Prostate gland (tissue), 2 donors: Measurements from ENCODE around the gene DUSP8. TPM values are rescaled to one million over a fixed set of nuclear protein-coding genes. Genes with fewer than 3 reads are reported as not detected.

Source experiments
- DNase-seq: peaks from one replicate; pipeline ENCODE4 v3.0.0-alpha.2; 2019; ENCODE audit warnings: low spot score
- H3K27ac ChIP-seq, 2 donors: fragments of 200-600 bp; sonication (generic); 2 replicates each; pipeline ENCODE4 v1.5.1; 2017 to 2019
- H3K27me3 ChIP-seq: fragments of 200-600 bp; sonication (generic); replicated peaks from 2 replicates; pipeline ENCODE4 v1.5.1; 2019; ENCODE audit not compliant: insufficient read depth
- H3K36me3 ChIP-seq, 2 donors: fragments of 200-600 bp; sonication (generic); 1 replicate in 1 of 2; 2 replicates in 1 of 2; pipeline versions ENCODE4 v1.5.1 to v1.8.1; 2017 to 2019
- H3K4me1 ChIP-seq: fragments of 200-600 bp; sonication (generic); replicated peaks from 2 replicates; pipeline ENCODE4 v1.5.1; 2019
- H3K4me3 ChIP-seq, 2 donors: fragments of 200-600 bp; sonication (generic); 2 replicates each; pipeline ENCODE4 v1.5.1; 2017 to 2019
- H3K9me3 ChIP-seq: fragments of 200-600 bp; sonication (generic); 2 replicates; pipeline ENCODE4 v1.5.1; 2017
- POLR2A ChIP-seq: fragments of 450-650 bp; IDR thresholded peaks from one replicate; pipeline ENCODE4 v1.6.1; 2016; ENCODE audit warnings: antibody characterized with exemption, mild to moderate bottlenecking
- POLR2AphosphoS5 ChIP-seq: sonication (generic); formaldehyde crosslinking; IDR thresholded peaks from one replicate; pipeline ENCODE4 v1.6.1; 2017; ENCODE audit warnings: antibody characterized with exemption
- WGBS: methylation state at CpG from one replicate; pipeline ENCODE4 v1.1.5; 2018; 5-methylcytosine and 5-hydroxymethylcytosine counted together
- intact Hi-C: fragments of 100-400 bp; cut with DNase I; formaldehyde crosslinking; loops from one replicate; pipeline ENCODE4 v1.14.2; 2022
- total RNA-seq, 2 donors: library from RNA; depleted of rRNA; stranded (reverse); fragments of >200 nt; gene quantifications; one replicate each; pipeline ENCODE4 v1.1.0, GENCODE V29; 2016
- TF ChIP-seq, protein P1 (sequence below), 4 experiments: fragments of 200-600 bp in 2 of 4; fragments of 450-650 bp in 2 of 4; sonication (generic) in 2 of 4; IDR thresholded peaks; 1 replicate in 3 of 4; 2 replicates in 1 of 4; pipeline ENCODE4 v1.5.1; 2016 to 2019; ENCODE audit warnings: antibody characterized with exemption in 4 of 4, mild to moderate bottlenecking in 2 of 4, moderate library complexity in 2 of 4

The DUSP8 gene
- total RNA-seq, 2 donors from 2014 or later, result 8.8 to 17.2 TPM

DNA sequence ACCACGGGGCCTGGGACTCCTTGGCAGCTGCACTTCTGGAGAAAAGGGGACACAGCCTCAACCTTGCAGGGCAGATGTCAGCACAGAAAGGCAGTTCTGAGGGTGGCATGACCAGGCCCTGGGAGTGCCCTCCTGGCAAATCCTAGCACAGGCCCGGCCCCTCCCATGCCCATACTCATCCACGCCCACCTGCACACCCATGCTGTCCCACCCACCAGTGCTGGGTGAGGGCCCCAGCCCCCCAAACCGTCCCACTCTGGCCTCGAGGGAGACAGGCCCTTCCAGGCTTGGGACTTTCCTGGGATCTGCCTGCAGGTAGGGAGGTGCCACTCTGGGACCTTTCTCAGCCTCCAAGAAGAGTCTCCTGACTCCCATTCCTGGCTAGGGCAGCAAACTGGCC is 10.1 kb downstream of the DUSP8 start:
- Histone ChIP-seq H3K27ac (no peak overlapping the region), H3K27me3 (no peaks in the 10 kb centered on the region), H3K4me3 (no peak overlapping the region), H3K36me3 (no peaks in the 10 kb centered on the region), H3K9me3 (no peaks in the 10 kb centered on the region), H3K4me1 (peaks cover 9% of the 10 kb centered on the region)
- DNase-seq, result no peak
- TF ChIP-seq, protein P1, sequence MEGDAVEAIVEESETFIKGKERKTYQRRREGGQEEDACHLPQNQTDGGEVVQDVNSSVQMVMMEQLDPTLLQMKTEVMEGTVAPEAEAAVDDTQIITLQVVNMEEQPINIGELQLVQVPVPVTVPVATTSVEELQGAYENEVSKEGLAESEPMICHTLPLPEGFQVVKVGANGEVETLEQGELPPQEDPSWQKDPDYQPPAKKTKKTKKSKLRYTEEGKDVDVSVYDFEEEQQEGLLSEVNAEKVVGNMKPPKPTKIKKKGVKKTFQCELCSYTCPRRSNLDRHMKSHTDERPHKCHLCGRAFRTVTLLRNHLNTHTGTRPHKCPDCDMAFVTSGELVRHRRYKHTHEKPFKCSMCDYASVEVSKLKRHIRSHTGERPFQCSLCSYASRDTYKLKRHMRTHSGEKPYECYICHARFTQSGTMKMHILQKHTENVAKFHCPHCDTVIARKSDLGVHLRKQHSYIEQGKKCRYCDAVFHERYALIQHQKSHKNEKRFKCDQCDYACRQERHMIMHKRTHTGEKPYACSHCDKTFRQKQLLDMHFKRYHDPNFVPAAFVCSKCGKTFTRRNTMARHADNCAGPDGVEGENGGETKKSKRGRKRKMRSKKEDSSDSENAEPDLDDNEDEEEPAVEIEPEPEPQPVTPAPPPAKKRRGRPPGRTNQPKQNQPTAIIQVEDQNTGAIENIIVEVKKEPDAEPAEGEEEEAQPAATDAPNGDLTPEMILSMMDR (IDR thresholded peaks at IDR 0.05), result no peak
- no peak for TF ChIP-seq POLR2AphosphoS5
- TF ChIP-seq POLR2A, result no peak
- WGBS, result 76% methylated on average over 5 of the region's 5 CpGs
- intact Hi-C loops, result no loop called here

DNA sequence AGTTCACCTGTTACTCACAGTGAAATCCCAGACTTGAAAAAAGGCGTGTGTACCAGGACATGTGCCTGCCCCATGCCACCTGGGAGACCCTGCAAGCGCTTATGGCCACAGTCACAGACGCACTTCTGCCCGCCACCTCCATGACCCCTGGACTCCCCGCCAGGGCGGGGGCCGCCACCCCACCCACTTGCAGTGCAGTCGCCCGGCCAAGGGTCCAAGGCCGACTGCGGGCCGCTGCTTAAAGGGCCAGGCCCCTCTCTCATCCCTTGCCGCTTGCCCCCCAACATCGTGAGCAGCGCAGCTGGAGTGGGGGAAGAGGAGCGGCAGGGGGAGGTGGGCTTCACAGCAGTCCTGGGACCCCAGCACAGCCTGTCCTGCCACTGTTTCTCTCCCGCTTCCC is 10.8 kb downstream of the DUSP8 start:
- no peaks in the 10 kb centered on the region for H3K27me3 ChIP-seq
- no peaks in the 10 kb centered on the region for H3K9me3 ChIP-seq
- peaks cover 9% of the 10 kb centered on the region for H3K4me1 ChIP-seq
- no peak overlapping the region for H3K4me3 ChIP-seq
- TF ChIP-seq POLR2A, result no peak
- no peak for TF ChIP-seq POLR2AphosphoS5
- TF ChIP-seq, protein P1 (IDR thresholded peaks at IDR 0.05), result no peak
- 96% methylated on average over 17 of the region's 17 CpGs for WGBS
- DNase-seq, result no peak
- H3K27ac ChIP-seq, result no peak overlapping the region
- H3K36me3 ChIP-seq, result no peaks in the 10 kb centered on the region
- intact Hi-C loops, result no loop called here

DNA sequence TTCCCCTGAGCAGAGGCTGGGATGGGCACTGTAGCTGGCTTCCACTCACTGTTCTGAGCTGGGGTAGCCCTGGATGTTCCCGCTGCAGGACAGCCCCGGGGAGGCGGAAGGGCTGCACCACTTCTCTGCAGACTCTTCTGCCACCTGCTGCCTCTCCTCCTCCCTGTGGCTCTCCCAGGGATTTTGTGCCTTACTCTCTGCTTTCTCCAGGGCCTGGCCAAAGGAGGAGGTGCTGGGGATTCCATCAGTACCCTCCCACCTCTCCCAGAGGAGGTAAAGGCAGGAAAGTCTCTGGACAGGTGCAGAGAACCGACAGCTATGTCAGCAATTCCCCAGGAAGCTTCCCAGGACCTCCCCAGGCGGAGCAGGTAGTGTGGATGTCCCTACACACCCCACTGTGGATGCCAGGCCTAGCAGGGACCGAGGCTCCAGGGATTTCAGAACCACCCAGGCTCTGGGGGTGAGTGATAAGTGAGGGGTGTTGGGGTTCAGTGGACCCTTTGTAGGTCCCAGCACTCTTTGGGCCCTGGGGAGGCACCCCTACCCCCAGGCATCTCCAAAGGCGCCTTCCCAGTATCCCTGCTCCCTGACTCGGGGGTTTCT is 11.3 kb downstream of the DUSP8 start:
- H3K27ac ChIP-seq, result no peak overlapping the region
- TF ChIP-seq POLR2AphosphoS5 (no peak), POLR2A (no peak)
- TF ChIP-seq, protein P1 (IDR thresholded peaks at IDR 0.05), result no peak

DNA sequence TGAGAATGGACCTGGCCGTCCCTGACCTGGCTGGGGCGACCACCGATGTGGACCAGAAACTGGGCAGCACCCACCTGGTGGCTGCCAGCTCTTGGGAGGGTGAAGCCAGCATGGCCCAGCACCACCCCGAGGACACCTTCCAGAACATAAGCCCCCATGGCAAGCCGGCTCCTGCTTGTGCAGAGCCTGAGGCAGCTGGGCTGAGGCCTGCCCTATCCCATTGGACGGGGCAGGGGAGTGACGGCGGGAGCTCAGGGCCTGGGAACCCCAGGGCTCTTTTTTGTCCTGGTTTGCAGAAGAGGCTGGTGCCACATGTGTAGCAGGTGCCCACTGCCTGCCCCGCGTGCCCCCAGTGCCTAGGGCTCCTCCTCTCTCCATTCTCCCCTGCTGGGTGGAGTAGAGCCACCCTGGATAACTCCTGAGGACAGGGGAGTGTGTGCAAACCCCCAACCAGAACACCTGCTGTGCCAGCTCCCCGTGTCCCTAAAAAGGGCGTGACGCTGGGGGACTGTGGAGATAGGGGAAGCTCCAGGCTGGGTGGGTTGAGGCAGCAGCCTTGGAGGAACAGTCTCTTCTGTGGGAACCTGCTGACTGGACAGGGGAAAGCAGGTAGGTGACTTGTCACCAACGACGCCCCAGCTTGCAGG is 11.9 kb downstream of the DUSP8 start:
- intact Hi-C loops, result no loop called here

More for the DNA sequence above, 11.3 kb downstream of the DUSP8 start:
- intact Hi-C loops, result no loop called here
- Histone ChIP-seq H3K9me3 (no peaks in the 10 kb centered on the region), H3K4me1 (peaks cover 9% of the 10 kb centered on the region), H3K27me3 (no peaks in the 10 kb centered on the region), H3K36me3 (no peaks in the 10 kb centered on the region), H3K4me3 (no peak overlapping the region)
- DNase-seq, result no peak
- WGBS, result 81% methylated on average over 8 of the region's 8 CpGs

More for the DNA sequence above, 11.9 kb downstream of the DUSP8 start:
- Histone ChIP-seq H3K4me1 (peaks cover 9% of the 10 kb centered on the region), H3K9me3 (no peaks in the 10 kb centered on the region), H3K36me3 (no peaks in the 10 kb centered on the region), H3K4me3 (no peak overlapping the region), H3K27me3 (no peaks in the 10 kb centered on the region), H3K27ac (peak overlapping the region; percentile 56 to 66)
- DNase-seq, result no peak
- whole genome bisulfite sequencing, result 84% methylated on average over 15 of the region's 15 CpGs
- TF ChIP-seq POLR2A (no peak), POLR2AphosphoS5 (no peak)
- TF ChIP-seq, protein P1 (IDR thresholded peaks at IDR 0.05), result no peak
